ENCODE results near the gene WDR20. TPM values are rescaled to one million over a fixed set of nuclear protein-coding genes. Genes with fewer than 3 reads are reported as not detected.

WDR20 gene
- total and polyA plus RNA-seq, 2 experiments from 2014 or later, result 15.1 to 24.9 TPM

- Histone ChIP-seq H3F3A (ENCODE audit: insufficient read depth) (peaks cover 12% of the 10 kb centered on the region), H3K79me2 (ENCODE audit: insufficient read depth) (peaks cover 96% of the 10 kb centered on the region), H3K4me1 (ENCODE audit: insufficient read depth) (peaks cover 25% of the 10 kb centered on the region), H3K4me2 (ENCODE audit: unreplicated experiment) (no peak overlapping the region), H3K27ac (no peak overlapping the region), H3K27me3 (replicated peaks; ENCODE audit: insufficient read depth) (no peaks in the 10 kb centered on the region), H4K20me1 (ENCODE audit: insufficient read depth) (peaks cover 3% of the 10 kb centered on the region; the same call in 1 of the 2 replicates), H3K4me3 (no peak overlapping the region), H3K36me3 (ENCODE audit: low read depth) (no peaks in the 10 kb centered on the region), H3K9me2 (ENCODE audit: insufficient read depth) (no peaks in the 10 kb centered on the region), H3K9me3 (ENCODE audit: low read depth) (no peaks in the 10 kb centered on the region), H3K9ac (no peak overlapping the region), H2AFZ (no peak overlapping the region)
- TF ChIP-seq EZH2 (IDR thresholded peaks at IDR 0.05; ENCODE audit: insufficient read depth, poor library complexity, severe bottlenecking), result no peak
- no peak for TF ChIP-seq EZH2phosphoT487 (IDR thresholded peaks at IDR 0.05; ENCODE audit: insufficient read depth, low read depth)
- 95 to 96% methylated on average over 5 of the region's 5 CpGs for WGBS, 2 experiments (ENCODE audit: low coverage in 1 of 2, low lambda C conversion rate in 2 of 2, missing lambda C conversion rate in 2 of 2)
- in situ Hi-C loops (cut with MboI), result no loop called here
- no peak for DNase-seq
Measured at GRCh38 chr14:102178806-102179205, 39.1 kb downstream of the WDR20 start.

- H3K27me3 ChIP-seq (replicated peaks; ENCODE audit: insufficient read depth), result no peaks in the 10 kb centered on the region
- H3K4me1 ChIP-seq (ENCODE audit: insufficient read depth), result peaks cover 25% of the 10 kb centered on the region
- TF ChIP-seq EZH2 (IDR thresholded peaks at IDR 0.05; ENCODE audit: insufficient read depth, poor library complexity, severe bottlenecking), result no peak
- H3K36me3 ChIP-seq (ENCODE audit: low read depth), result no peaks in the 10 kb centered on the region
- no peak overlapping the region for H3K27ac ChIP-seq
- H4K20me1 ChIP-seq (ENCODE audit: insufficient read depth), result peaks cover 3% of the 10 kb centered on the region; the same call in 1 of the 2 replicates
- no peak overlapping the region for H3K4me3 ChIP-seq
- H3K79me2 ChIP-seq (ENCODE audit: insufficient read depth), result peaks cover 96% of the 10 kb centered on the region
- H2AFZ ChIP-seq, result no peak overlapping the region
- WGBS, 2 experiments (ENCODE audit: low coverage in 1 of 2, low lambda C conversion rate in 2 of 2, missing lambda C conversion rate in 2 of 2), result 73 to 74% methylated on average over 7 of the region's 7 CpGs
- no peak overlapping the region for H3K4me2 ChIP-seq (ENCODE audit: unreplicated experiment)
- in situ Hi-C loops (cut with MboI), result no loop called here
- no peaks in the 10 kb centered on the region for H3K9me2 ChIP-seq (ENCODE audit: insufficient read depth)
- H3K9ac ChIP-seq, result no peak overlapping the region
- no peaks in the 10 kb centered on the region for H3K9me3 ChIP-seq (ENCODE audit: low read depth)
- peaks cover 15% of the 10 kb centered on the region for H3F3A ChIP-seq (ENCODE audit: insufficient read depth)
- DNase-seq, result no peak
Measured at GRCh38 chr14:102180248-102180998, 40.7 kb downstream of the WDR20 start.

- in situ Hi-C loops (cut with MboI), result no loop called here
- TF ChIP-seq EZH2 (IDR thresholded peaks at IDR 0.05; ENCODE audit: insufficient read depth, poor library complexity, severe bottlenecking), result no peak
- no peak for TF ChIP-seq EZH2phosphoT487 (IDR thresholded peaks at IDR 0.05; ENCODE audit: insufficient read depth, low read depth)
- Histone ChIP-seq H3K9me3 (ENCODE audit: low read depth) (no peaks in the 10 kb centered on the region), H3K27ac (no peak overlapping the region), H3K36me3 (ENCODE audit: low read depth) (no peaks in the 10 kb centered on the region), H3K4me3 (no peak overlapping the region), H3K9ac (no peak overlapping the region), H3K27me3 (replicated peaks; ENCODE audit: insufficient read depth) (no peaks in the 10 kb centered on the region), H3F3A (ENCODE audit: insufficient read depth) (peaks cover 18% of the 10 kb centered on the region), H4K20me1 (ENCODE audit: insufficient read depth) (peaks cover 5% of the 10 kb centered on the region), H3K4me1 (ENCODE audit: insufficient read depth) (peaks cover 28% of the 10 kb centered on the region), H3K79me2 (ENCODE audit: insufficient read depth) (peaks cover 96% of the 10 kb centered on the region), H3K4me2 (ENCODE audit: unreplicated experiment) (no peak overlapping the region), H3K9me2 (ENCODE audit: insufficient read depth) (no peaks in the 10 kb centered on the region), H2AFZ (no peak overlapping the region)
- WGBS, 2 experiments (ENCODE audit: low coverage in 1 of 2, low lambda C conversion rate in 2 of 2, missing lambda C conversion rate in 2 of 2), result 66 to 93% methylated on average over 1 of the region's 1 CpG
- DNase-seq, result no peak
Measured at GRCh38 chr14:102181187-102181586, 41.5 kb downstream of the WDR20 start.

- Histone ChIP-seq H3K9ac (no peak overlapping the region), H3K27me3 (replicated peaks; ENCODE audit: insufficient read depth) (no peaks in the 10 kb centered on the region), H3K4me2 (ENCODE audit: unreplicated experiment) (peak overlapping the region; percentile 61), H3K79me2 (ENCODE audit: insufficient read depth) (peaks cover 95% of the 10 kb centered on the region), H3K4me1 (ENCODE audit: insufficient read depth) (peaks cover 38% of the 10 kb centered on the region), H3K27ac (peak overlapping the region; percentile 38), H3K9me3 (ENCODE audit: low read depth) (no peaks in the 10 kb centered on the region), H3K36me3 (ENCODE audit: low read depth) (no peaks in the 10 kb centered on the region), H3K9me2 (ENCODE audit: insufficient read depth) (no peaks in the 10 kb centered on the region), H2AFZ (no peak overlapping the region), H4K20me1 (ENCODE audit: insufficient read depth) (peaks cover 8% of the 10 kb centered on the region), H3F3A (ENCODE audit: insufficient read depth) (peaks cover 23% of the 10 kb centered on the region), H3K4me3 (no peak overlapping the region)
- in situ Hi-C loops (cut with MboI), result no loop called here
- no peak for TF ChIP-seq EZH2 (IDR thresholded peaks at IDR 0.05; ENCODE audit: insufficient read depth, poor library complexity, severe bottlenecking)
- TF ChIP-seq EZH2phosphoT487 (IDR thresholded peaks at IDR 0.05; ENCODE audit: insufficient read depth, low read depth), result no peak
- peak; percentile 89 for DNase-seq
Measured at GRCh38 chr14:102182190-102182589, 42.5 kb downstream of the WDR20 start.

All from GM23248 (cell line).